ENCODE results near the gene ZRANB1.

The ZRANB1 gene

DNA sequence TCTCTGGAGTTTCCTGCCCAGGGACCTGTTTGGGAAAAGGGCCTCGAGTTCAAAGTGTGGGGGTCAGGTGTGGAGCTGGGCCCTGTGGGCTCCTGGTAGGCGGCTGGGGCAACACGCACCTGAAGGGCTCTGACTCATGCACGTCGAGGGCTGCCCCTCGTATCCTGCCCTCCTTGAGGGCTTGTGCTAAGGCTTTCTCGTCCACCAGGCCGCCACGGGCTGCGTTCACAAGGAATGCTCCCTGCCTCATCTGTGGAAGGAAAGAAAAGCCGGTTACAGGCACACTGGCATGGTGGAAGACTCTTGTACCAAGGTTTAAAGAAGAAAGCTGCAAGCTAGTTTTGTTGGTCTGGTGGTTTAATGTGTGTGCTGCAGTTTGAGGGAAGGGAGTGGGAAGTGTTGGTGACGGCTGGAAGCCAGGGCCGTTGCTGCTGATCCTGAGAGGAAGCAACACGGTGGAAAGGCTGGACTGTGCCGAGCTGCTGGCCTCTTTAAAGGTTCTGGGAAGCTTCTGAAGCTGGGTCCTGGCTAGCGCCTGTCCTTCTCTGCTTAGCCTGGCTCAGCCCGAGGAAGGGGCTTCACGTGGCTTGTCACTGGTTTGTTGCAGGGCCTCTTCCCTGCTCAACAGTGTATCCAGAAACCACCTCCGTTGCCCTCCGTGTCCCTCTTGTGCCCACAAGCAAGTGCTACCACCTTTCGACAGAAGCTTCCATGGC, 52.0 kb downstream of the ZRANB1 start:
- no peak overlapping the region for H3K27ac ChIP-seq
- TF ChIP-seq ZFX (IDR thresholded peaks at IDR 0.05; ENCODE audit: borderline replicate concordance), result no peak
- TF ChIP-seq, protein P1, sequence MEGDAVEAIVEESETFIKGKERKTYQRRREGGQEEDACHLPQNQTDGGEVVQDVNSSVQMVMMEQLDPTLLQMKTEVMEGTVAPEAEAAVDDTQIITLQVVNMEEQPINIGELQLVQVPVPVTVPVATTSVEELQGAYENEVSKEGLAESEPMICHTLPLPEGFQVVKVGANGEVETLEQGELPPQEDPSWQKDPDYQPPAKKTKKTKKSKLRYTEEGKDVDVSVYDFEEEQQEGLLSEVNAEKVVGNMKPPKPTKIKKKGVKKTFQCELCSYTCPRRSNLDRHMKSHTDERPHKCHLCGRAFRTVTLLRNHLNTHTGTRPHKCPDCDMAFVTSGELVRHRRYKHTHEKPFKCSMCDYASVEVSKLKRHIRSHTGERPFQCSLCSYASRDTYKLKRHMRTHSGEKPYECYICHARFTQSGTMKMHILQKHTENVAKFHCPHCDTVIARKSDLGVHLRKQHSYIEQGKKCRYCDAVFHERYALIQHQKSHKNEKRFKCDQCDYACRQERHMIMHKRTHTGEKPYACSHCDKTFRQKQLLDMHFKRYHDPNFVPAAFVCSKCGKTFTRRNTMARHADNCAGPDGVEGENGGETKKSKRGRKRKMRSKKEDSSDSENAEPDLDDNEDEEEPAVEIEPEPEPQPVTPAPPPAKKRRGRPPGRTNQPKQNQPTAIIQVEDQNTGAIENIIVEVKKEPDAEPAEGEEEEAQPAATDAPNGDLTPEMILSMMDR (IDR thresholded peaks at IDR 0.05), result no peak

GRCh38 chr10:124994573-124995473, 52.9 kb downstream of the ZRANB1 start:
- TF ChIP-seq ZFX (IDR thresholded peaks at IDR 0.05; ENCODE audit: borderline replicate concordance), result no peak
- TF ChIP-seq, protein P1 (IDR thresholded peaks at IDR 0.05), result no peak
- H3K27ac ChIP-seq, result no peak overlapping the region

- H3K27ac ChIP-seq, result no peak overlapping the region
- TF ChIP-seq, protein P1 (IDR thresholded peaks at IDR 0.05), result no peak
- no peak for TF ChIP-seq ZFX (IDR thresholded peaks at IDR 0.05; ENCODE audit: borderline replicate concordance)
These were observed 53.7 kb downstream of the ZRANB1 start for GRCh38 chr10:124995605-124996004.

GRCh38 chr10:124996127-124996853, 54.4 kb downstream of the ZRANB1 start:
- H3K27ac ChIP-seq, result no peak overlapping the region
- TF ChIP-seq, protein P1 (IDR thresholded peaks at IDR 0.05), result no peak
- no peak for TF ChIP-seq ZFX (IDR thresholded peaks at IDR 0.05; ENCODE audit: borderline replicate concordance)

DNA sequence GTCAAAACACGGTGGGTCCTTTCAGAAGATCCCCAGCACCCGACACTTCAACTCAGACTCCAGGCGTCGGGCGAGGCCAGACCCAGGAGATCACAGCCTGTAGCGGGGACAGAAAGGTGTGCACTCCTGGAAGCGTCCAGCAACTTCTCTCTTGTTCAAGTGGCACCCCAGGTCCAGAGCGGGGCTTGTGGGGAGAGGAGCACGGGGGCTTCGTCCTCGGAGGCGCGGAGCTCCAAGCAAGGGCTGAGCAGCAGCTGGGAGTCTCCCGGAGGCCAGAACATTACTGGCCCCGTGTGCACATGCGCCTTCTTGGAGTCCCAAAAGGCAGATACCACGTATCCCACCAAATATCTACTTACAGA, 54.9 kb downstream of the ZRANB1 start:
- no peak for TF ChIP-seq ZFX (IDR thresholded peaks at IDR 0.05; ENCODE audit: borderline replicate concordance)
- TF ChIP-seq, protein P1 (IDR thresholded peaks at IDR 0.05), result no peak
- no peak overlapping the region for H3K27ac ChIP-seq

DNA sequence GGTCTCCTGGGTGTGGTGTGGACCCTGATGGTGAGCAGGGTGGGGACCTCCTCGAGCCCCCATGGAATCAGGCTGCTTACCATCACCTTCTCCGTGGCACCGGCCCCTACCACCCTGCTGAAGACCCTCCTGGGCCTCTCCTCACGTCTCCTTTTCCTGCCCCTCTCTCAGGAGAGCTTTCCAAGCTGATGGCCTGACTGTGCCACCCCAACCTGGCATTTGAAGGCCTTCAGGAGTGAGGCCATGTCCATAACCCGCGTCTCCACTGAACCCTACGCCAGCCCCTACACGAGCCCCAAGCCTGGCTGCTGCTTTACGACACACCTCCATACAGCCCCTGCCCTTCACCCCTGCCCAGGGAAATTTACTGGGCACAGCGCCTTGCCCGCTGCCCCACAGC, 55.4 kb downstream of the ZRANB1 start:
- no peak overlapping the region for H3K27ac ChIP-seq
- no peak for TF ChIP-seq ZFX (IDR thresholded peaks at IDR 0.05; ENCODE audit: borderline replicate concordance)
- TF ChIP-seq, protein P1 (IDR thresholded peaks at IDR 0.05), result no peak

All from 22Rv1 (cell line).